GM10847 (cell line): ENCODE data around the gene INSL3.

ENCODE experiments used
- POLR2A ChIP-seq: IDR thresholded peaks from 2 replicates; pipeline ENCODE4 v1.6.1; 2011; ENCODE audit not compliant: insufficient read length; ENCODE audit errors: extremely low read depth

Gene INSL3

DNA sequence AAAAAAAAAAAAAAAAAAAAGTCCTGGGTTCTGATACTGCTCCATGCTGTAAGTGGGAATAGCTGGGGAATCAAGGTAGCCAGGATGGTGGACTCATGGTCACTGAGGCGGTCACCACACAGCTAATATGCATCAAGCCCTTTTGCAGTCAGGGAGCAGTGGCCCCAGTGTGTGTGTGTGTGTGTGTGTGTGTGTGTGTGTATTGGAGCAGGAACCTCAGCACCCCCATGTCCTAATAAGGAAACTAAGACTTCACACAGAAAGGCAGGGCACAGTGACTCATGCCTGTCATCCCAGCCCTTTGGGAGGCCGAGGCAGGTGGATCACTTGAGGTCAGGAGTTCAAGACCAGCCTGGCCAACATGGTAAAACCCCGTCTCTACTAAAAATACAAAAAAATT, 14.4 kb downstream of the INSL3 start:
- no peak for TF ChIP-seq POLR2A

DNA sequence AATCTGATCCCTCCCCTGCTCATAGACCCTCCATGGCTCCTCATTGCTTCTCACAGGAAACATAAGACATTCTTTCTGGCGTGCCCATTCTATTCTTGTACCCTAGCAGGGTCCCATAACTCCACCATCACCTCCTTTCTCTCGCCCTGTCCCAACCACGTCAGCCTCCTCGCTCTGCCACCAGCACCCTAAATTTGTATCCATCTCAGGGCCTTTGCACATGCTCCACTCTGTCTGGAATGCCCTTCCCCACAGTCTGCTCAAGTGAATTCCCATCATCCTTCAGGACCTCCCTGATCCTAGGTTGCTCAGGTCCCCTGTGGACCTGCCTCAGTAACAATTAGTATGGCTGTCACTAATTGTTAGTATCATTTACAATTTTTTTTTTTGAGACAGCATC, 15.9 kb downstream of the INSL3 start:
- no peak for TF ChIP-seq POLR2A

DNA sequence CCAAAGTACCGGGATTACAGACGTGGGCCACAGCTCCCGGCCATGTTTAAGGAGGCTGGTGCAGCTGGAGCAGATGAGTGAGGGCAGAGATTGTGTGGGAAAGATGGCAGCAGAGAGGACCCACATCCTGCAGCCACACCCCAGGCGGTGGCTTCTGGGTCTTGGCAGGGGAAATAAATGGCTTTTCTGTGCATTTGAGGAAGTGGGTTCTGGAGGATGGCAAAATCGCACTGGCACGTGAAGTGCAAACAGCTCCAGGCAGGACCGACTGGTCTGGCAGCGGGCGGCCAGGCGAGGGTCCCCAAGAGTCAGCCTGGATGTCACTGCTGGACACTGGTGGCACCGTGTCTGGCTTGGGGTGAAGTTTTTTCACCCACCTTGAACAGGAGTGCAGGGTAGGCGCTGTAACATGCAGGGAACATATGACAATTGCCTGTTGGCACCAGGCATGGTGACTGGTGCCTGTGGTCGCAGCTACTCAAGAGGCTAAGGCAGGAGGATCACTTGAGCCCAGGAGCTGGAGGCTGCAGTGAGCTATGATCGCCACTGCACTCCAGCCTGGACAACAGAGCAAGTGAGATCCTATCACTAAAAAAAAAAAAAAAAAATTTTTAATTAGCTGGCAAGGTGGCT, 17.9 kb downstream of the INSL3 start:
- TF ChIP-seq POLR2A: no peak

DNA sequence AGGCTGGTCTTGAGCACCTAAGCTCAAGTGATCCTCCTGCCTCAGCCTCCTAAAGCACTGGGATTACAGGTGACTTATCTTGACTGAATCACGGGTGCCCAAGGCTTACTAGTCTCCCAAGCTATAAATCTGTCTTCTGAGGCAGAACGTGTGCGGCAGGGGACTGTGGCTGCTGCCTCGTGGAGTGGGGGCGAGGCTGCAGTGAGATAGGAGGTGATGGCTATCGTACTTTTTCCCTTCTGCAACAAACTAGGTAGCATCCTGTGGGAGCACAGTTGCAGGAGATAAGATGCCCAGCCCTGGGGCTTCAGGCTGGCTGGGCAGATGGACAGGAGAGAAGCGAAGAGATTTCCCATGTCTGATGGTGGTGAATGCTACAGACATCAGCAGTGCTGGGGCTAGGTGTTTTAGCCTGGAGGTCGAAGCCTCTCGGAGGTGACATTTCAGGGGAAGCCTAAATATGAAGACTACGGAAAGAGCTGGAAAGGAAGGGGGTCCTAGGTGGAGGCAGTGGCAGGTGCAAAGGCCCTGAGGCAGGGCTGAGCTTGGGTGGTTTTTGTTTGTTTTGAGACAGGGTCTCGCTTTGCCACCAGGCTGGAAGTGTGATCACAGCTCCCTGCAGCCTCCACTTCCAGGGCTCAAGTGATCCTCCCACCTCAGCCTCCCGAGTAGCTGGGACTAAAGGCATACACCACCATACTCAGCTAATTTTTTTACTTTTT, 19.0 kb downstream of the INSL3 start:
- TF ChIP-seq POLR2A: no peak

DNA sequence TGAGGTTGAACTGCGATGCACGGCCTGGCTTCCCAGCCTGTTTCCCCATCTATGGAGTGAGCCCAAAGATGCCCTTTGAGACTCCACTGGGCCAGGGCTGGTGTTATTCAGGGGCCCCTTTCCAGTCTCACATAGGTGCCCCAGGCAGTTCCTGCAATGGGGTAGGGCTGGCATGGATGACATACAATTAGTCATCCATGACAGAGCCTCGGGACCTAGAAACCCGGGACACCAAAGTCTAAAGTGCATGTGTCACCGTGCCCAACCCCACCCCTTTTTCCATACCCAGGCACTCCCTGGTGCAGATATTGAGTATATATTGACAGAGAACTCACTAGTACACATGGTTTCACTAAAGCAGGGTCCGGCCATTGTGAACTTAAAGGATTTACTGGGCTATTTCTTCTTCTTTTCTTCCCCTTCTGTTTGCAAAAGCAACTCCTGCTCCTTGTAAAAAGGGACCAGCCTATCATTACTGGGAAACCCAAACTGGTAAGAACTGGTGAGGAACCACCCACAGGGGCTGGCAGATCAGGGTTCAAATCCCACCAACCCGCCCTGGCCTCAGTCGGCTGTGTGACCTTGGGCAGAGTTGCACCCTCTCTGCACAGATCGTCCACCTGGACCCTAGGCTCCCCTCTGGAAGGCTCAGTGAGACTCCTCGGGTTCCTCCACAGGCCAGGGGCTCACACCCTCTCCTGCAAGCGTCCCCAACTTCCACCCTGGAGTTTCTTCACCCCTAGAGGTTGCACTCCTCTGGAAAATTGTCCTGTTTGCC, 23.7 kb downstream of the INSL3 start:
- TF ChIP-seq POLR2A: no peak

DNA sequence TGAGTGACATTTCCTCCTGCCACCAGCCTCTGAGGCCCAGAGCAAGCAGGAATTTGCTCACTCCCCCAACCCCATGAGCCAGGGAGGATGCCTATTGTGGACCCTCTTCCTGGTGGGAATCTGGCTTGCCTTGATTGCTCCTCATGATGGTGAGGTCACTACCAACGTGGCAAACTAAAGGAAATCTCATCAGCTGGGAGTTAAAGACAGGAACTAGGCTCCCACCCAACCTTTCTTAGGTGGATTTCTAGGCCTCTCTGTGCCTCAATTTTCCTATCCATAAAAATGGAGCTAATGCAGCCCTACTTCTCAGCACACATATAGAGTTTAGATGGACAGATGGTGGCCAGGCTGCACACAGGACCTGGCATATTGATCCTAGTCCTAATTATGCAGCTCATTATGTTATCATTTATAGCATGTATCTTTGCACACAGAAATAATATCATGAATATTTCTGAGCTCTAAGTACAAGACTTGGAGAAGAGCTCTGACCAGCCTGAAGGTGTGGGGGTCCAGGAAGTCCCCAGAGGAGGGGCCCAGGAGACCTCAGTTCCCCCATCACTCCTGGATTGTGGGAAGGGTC, 24.4 kb downstream of the INSL3 start:
- no peak for TF ChIP-seq POLR2A

DNA sequence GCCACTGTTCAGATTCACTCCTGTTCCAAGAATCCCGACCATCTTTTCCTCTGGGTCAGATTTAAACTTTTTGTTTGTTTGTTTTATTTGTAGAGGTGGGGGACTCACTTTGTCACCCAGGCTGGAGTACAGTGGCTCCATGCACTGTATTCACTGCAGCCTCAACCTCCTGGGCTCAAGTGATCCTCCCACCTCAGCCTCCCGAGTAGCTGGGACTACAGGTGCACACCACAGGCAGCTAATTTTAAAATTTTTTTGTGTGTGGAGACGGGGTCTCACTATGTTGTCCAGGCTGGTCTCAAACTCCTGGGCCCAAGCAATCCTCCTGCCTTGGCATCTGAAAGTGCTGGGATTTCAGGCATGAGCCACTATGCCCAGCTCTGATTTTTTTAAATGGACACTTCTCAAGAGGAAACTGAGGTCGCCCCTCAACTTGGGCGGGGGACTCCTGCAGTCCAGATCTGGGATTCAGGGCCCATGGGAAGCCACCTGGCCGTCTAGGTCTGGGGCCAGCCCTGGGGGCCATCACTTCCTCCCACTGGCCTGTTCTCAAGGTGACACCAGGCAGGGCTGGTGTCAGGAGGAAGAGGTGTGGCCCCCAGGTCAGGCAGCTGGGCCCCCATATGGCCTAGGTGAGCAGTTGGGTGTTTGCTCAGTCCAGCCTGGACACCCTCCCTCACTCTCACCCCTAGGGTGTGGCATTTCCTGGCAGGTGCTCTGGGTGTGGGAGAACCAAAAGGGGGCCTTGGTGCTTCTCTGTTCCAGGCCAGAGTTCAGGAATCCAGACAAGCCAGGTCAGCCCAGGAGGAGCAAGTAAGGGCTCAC, 25.1 kb downstream of the INSL3 start:
- no peak for TF ChIP-seq POLR2A

DNA sequence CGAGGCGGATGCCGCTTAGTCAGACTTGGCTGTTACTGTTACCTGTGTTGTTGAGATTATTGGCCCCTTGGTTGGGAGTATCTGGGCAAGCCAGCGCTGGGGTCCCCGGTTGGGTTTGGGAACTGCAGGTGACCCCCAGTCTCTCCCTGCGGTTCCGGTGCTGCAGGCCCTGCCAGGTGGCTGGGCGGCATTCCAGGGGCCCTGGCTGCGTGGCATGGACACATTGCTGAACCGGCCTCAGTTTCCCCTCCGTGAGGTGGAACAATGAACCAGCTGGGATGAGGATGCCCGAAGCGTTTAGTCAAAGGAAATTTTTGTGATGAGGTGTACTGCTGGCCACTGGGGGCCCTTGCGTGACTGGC, 25.8 kb downstream of the INSL3 start:
- no peak for TF ChIP-seq POLR2A

DNA sequence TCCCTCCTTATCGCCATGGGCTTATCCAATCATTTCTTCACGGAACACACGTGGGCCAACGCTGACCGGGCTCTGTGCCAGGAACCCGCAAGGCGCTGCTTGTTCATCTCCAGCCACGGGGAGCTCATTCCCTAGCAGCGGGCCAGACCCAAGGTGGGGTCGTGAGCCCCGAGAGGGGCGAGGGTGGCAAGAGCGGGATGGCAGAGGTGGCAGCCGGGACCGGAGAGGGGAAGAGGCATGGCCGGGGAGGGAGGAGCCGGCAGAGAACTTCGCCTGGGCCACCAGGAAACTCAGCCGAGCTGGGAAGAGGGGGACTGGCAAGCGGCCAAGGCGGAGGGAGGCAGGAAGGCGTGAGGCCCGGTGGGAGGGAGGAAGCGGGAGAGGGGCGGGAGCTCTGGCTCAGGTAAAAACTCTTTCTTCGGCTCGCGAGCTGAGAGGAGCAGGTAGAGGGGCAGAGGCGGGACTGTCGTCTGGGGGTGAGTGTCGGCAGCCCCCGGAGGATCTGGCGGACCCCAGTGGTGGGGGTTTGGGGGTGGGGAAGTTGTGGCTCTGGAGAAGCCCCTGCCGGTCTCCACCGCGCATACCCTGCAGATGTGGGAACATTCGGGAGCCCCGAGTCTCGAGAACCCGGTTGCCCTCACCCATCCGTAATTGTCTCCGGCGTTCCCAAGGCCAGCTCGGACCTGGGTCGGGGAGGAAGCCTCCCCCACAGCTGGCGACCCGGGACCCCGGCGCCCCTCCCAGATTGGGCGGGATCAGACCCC, 26.4 kb downstream of the INSL3 start, which contains the start of gene B3GNT3:
Gene B3GNT3, plus strand, starts transcription at position 408 of the 764 bp plus-strand sequence. CDS start 12,670 bp downstream, outside the sequence.
- TF ChIP-seq POLR2A: no peak

DNA sequence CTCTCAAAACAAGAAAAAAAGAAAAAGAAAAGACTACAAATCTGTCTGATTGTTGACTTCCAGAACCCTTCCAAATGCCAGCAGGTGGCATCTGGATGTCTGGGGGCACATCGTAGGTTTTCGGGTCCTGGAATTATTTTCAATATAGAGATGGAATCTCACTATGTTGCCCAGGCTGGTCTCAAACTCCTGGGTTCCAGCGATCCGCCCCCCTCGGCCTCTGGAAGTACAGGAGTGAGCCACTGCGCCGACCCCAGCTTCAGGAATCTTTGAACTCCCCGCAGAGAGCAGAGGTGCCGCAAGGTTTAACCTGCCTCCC, 26.9 kb downstream of the INSL3 start:
- TF ChIP-seq POLR2A: no peak

DNA sequence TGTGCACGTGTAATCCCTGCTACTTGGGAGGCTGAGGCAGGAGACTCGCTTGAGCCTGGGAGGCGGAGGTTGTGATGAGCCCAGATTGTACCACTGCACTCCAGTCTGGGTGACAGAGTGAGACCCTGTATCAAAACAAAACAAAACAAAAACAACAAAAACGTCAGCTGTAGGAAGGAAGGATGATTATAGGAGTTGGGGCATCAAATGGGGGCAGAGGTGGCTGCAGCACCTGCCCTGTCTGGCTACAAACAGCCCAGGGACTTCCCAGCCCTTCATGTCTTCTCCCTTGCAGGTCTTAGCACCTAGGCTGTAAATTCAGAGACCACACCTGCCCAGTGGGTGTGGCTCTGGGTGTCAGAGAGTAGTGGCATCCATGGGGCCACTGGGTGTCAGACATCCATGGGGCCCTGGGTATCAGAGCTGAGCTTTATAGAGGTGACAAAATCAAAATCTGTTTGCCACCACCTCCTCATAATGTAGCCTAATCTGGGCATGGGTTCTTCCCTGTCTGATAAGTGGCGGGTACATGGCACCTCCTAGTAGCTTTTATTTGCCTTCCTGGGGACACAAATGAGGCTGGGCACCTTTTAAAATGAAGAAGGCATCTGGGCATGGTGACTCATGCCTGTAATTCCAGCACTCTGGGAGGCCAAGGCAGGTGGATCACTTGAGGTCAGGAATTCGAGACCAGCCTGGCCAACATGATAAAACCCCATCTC, 31.1 kb downstream of the INSL3 start:
- TF ChIP-seq POLR2A: no peak

DNA sequence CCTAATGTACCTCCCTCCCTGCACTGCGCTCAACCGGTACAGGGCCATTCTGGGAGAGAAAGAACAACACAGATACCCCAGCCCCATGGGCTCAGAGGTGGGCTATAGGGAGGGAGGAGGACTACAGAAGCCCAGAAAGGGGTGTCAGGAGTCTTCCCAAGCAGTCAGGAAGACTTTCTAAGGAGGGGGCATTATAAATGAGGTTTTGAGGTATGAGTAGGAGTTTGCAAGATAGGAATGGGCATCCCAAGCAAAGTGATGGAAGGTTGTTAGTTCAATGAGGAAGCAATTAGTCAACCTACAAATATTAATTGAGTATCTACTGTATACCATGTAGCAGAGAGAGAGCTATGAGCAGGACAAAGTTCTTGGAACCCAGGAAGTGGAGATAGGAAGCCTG, 32.7 kb downstream of the INSL3 start:
- no peak for TF ChIP-seq POLR2A

DNA sequence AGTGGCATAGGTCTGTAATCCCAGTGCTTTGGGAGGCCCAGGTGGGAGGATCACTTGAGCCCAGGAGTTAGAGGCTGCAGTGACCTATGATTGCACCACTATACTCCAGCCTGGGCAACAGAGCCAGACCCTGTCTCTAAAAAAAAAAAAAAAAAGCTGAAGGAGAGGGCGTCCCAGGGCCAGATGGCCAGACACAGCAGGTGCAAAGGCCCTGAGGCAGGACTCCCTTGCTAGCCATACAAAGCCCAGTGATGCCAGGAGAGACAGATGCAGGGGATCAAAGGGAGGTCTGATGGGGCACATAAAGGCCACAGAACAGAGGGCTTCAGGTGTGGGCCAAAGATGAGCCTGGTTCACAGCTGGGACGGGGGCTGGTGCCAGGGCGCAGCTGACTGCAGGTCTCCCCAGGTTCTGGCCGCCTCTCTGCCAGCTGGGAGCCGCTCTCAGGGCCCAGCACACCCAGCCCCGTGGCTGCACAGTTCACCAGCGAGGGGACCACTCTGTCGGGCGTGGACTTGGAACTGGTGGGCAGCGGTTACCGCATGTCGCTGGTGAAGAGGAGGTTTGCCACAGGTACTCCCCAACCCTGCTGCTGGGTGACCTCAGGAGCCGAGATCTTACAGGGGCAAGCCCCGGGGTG, 33.9 kb downstream of the INSL3 start:
- no peak for TF ChIP-seq POLR2A

DNA sequence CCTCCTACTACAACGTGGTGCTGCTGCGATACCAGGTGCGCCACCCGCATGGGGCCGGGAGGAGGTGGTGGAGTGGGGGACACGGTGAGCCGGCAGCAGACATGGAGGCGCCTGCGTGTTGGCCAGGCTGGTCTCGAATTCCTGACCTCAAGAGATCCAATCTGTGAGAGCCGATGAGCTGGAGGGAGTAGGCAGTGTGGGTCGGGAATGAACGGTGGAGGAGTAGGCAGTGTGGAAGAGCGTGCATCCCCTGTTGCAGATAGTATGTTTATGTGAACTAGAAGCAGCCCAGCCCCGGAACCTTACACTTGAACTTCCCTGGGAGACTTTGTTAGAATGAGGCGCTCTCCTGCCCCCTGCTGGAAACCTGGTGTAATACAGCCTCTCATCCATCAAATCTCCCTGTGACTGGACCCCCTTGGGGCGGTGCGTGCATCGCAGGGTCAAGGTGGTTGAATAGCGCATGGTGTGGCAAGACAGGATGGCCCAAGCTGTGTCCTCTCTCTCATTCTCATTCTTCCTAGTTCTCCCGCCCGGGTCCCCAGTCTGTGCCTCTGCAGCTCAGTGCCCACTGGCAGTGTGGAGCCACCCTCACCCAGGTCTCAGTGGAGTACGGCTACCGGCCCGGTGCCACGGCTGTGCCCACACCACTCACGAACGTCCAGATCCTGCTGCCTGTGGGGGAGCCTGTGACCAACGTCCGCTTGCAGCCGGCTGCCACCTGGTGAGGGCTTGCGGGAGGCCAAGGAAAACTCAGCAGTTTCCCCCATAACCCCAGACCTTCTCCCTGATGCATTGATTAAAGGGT, 36.9 kb downstream of the INSL3 start:
- no peak for TF ChIP-seq POLR2A
